SK-N-SH (cell line): ENCODE data around the gene DROSHA. TPM values are rescaled to one million over a fixed set of nuclear protein-coding genes. Genes with fewer than 3 reads are reported as not detected.

ENCODE experiments used
- CTCF ChIA-PET: fragments of 300-600, 350-600 bp; formaldehyde crosslinking; extraction: SDS; loops from one replicate; lab custom pipeline; 2021; lab: Yijun Ruan, JAX
- POLR2A ChIA-PET: fragments of 350-600 bp; sonication (Branson Sonifier 250); formaldehyde crosslinking; extraction: SDS; loops from one replicate; lab custom pipeline; 2020; ENCODE audit warnings: antibody characterized with exemption, inconsistent platforms; lab: Yijun Ruan, JAX
- DNase-seq: peaks from one replicate; pipeline ENCODE4 v3.0.0; 2012
- H2AFZ ChIP-seq: fragments of 200-600 bp; sonication (generic); 2 replicates; pipeline ENCODE4 v1.8.1; 2016; ENCODE audit warnings: antibody characterized with exemption, mild to moderate bottlenecking, low read depth
- H3F3A ChIP-seq: fragments of 200-600 bp; sonication (generic); replicated peaks from 2 replicates; pipeline ENCODE3; 2016; ENCODE audit warnings: antibody characterized with exemption, mild to moderate bottlenecking; ENCODE audit not compliant: insufficient read depth
- H3K27ac ChIP-seq, 2 experiments: fragments of 200-500 bp in 1 of 2; fragments of 200-600 bp in 1 of 2; sonication (Bioruptor generic) in 1 of 2; sonication (generic), shearing (Covaris generic) in 1 of 2; 2 replicates each; pipeline versions ENCODE4 v1.5.1 to v1.6.1; 2014 to 2016; ENCODE audit warnings: low read depth in 2 of 2, inconsistent platforms in 1 of 2, low read length in 1 of 2, mild to moderate bottlenecking in 1 of 2, mixed read lengths in 1 of 2
- H3K27me3 ChIP-seq: fragments of 200-600 bp; sonication (generic), shearing (Covaris generic); 2 replicates; pipeline ENCODE4 v1.6.1; 2016; ENCODE audit warnings: mixed run types; ENCODE audit not compliant: insufficient read depth
- H3K36me3 ChIP-seq, 2 experiments: fragments of 200-500 bp in 1 of 2; fragments of 200-600 bp in 1 of 2; sonication (Bioruptor generic) in 1 of 2; sonication (generic) in 1 of 2; replicated peaks in 1 of 2; 2 replicates each; pipeline versions ENCODE3 to v1.5.1; 2014 to 2016; ENCODE audit warnings: low read length in 1 of 2, mild to moderate bottlenecking in 1 of 2; ENCODE audit not compliant: insufficient read depth in 2 of 2, control insufficient read depth in 1 of 2
- H3K4me1 ChIP-seq, 2 experiments: fragments of 200-500 bp in 1 of 2; fragments of 200-600 bp in 1 of 2; sonication (Bioruptor generic) in 1 of 2; sonication (generic), shearing (Covaris generic) in 1 of 2; 2 replicates each; pipeline versions ENCODE4 v1.5.1 to v1.6.1; 2014 to 2016; ENCODE audit warnings: low read depth in 1 of 2, low read length in 1 of 2, mixed run types in 1 of 2; ENCODE audit not compliant: insufficient read depth in 2 of 2, control insufficient read depth in 1 of 2
- H3K4me2 ChIP-seq: fragments of 200-600 bp; sonication (generic), shearing (Covaris generic); 2 replicates; pipeline ENCODE4 v1.6.1; 2017; ENCODE audit warnings: mixed run types
- H3K4me3 ChIP-seq, 2 experiments: fragments of 200-500 bp in 1 of 2; fragments of 200-600 bp in 1 of 2; sonication (Bioruptor generic) in 1 of 2; sonication (generic), shearing (Covaris generic) in 1 of 2; 2 replicates each; pipeline versions ENCODE4 v1.5.1 to v1.8.1; 2014 to 2016; ENCODE audit warnings: low read depth in 2 of 2, inconsistent platforms in 1 of 2, low read length in 1 of 2, mild to moderate bottlenecking in 1 of 2, mixed read lengths in 1 of 2, moderate library complexity in 1 of 2
- H3K79me2 ChIP-seq: fragments of 200-600 bp; sonication (generic); 2 replicates; pipeline ENCODE4 v1.8.1; 2017; ENCODE audit warnings: mild to moderate bottlenecking; ENCODE audit not compliant: insufficient read depth
- H3K9ac ChIP-seq: fragments of 200-600 bp; sonication (generic); 2 replicates; pipeline ENCODE4 v1.6.1; 2017; ENCODE audit warnings: mixed run types
- H3K9me2 ChIP-seq: fragments of 200-600 bp; sonication (generic); 2 replicates; pipeline ENCODE4 v1.6.1; 2017; ENCODE audit warnings: mixed run types
- H3K9me3 ChIP-seq: fragments of 200-600 bp; sonication (generic); 2 replicates; pipeline ENCODE4 v1.6.1; 2017; ENCODE audit warnings: mixed run types, mild to moderate bottlenecking, moderate library complexity
- H4K20me1 ChIP-seq: fragments of 200-600 bp; sonication (generic); 2 replicates; pipeline ENCODE4 v1.6.1; 2017; ENCODE audit warnings: mild to moderate bottlenecking, mixed run types; ENCODE audit not compliant: insufficient read depth
- CHD2 ChIP-seq: fragments of 150-350 bp; IDR thresholded peaks from 2 replicates; pipeline ENCODE4 v1.6.1; 2018; ENCODE audit warnings: low read length; ENCODE audit not compliant: partially characterized antibody
- FOSL2 ChIP-seq: IDR thresholded peaks from 2 replicates; pipeline ENCODE4 v1.4.0; 2012; ENCODE audit warnings: low read depth, mild to moderate bottlenecking, moderate library complexity, borderline replicate concordance
- FOXJ3 ChIP-seq: sonication (generic); formaldehyde crosslinking; IDR thresholded peaks from 2 replicates; pipeline ENCODE4 v1.5.1; 2020; ENCODE audit warnings: mild to moderate bottlenecking, missing genetic modification reagents
- GABPA ChIP-seq: IDR thresholded peaks from 2 replicates; pipeline ENCODE4 v1.4.0; 2012; ENCODE audit warnings: low read depth, mild to moderate bottlenecking
- JUND ChIP-seq: IDR thresholded peaks from 2 replicates; pipeline ENCODE4 v1.4.0; 2012
- MAX ChIP-seq: IDR thresholded peaks from 2 replicates; pipeline ENCODE4 v1.4.0; 2012; ENCODE audit warnings: low read depth
- MEF2A ChIP-seq: IDR thresholded peaks from 2 replicates; pipeline ENCODE4 v1.4.0; 2012; ENCODE audit warnings: low read depth, borderline replicate concordance
- NFIC ChIP-seq: IDR thresholded peaks from 2 replicates; pipeline ENCODE4 v1.4.0; 2012; ENCODE audit warnings: borderline replicate concordance
- PBX3 ChIP-seq: IDR thresholded peaks from 2 replicates; pipeline ENCODE4; 2012
- POLR2AphosphoS5 ChIP-seq: IDR thresholded peaks from 2 replicates; pipeline ENCODE4 v1.6.1; 2012; ENCODE audit warnings: low read depth, low read length
- RAD21 ChIP-seq: IDR thresholded peaks from 2 replicates; pipeline ENCODE4 v1.6.1; 2012; ENCODE audit warnings: mild to moderate bottlenecking, low read length
- REST ChIP-seq: IDR thresholded peaks from 2 replicates; pipeline ENCODE4 v1.6.1; 2012; ENCODE audit warnings: mild to moderate bottlenecking, low read depth, low read length, moderate library complexity
- RXRA ChIP-seq: IDR thresholded peaks from 2 replicates; pipeline ENCODE4 v1.4.0; 2012; ENCODE audit warnings: low read depth, mild to moderate bottlenecking, borderline replicate concordance
- TCF12 ChIP-seq: IDR thresholded peaks from 2 replicates; pipeline ENCODE4 v1.4.0; 2012
- TEAD4 ChIP-seq: IDR thresholded peaks from 2 replicates; pipeline ENCODE4 v1.4.0; 2012; ENCODE audit warnings: mild to moderate bottlenecking, borderline replicate concordance; ENCODE audit not compliant: insufficient read depth
- USF2 ChIP-seq: fragments of 150-350 bp; IDR thresholded peaks from 2 replicates; pipeline ENCODE4 v1.6.1; 2017; ENCODE audit warnings: antibody characterized with exemption, low read length, low read depth, borderline replicate concordance
- YY1 ChIP-seq: IDR thresholded peaks from 2 replicates; pipeline ENCODE4 v1.4.0; 2012; ENCODE audit warnings: low read depth, mild to moderate bottlenecking
- WGBS: methylation state at CpG from one replicate; pipeline ENCODE4 v1.1.6; 2017; ENCODE audit warnings: low lambda C conversion rate; 5-methylcytosine and 5-hydroxymethylcytosine counted together
- polyA plus RNA-seq, 3 experiments: library from polyadenylated mRNA; depleted of rRNA; stranded (reverse); fragments of >200 nt; gene quantifications; 2 replicates each; pipeline ENCODE4 v1.2.3, GENCODE V29; 2012

DROSHA gene
- polyA plus RNA-seq, 1 of the 3 experiments (the other 2 are of a cell fraction) = 49.3 TPM

- H3K27me3 ChIP-seq = no peaks in the 10 kb centered on the region
- CTCF ChIA-PET = interaction anchor here (1.3 kb wide), 1 partner anchor 47 kb away, joined by 4 read pairs; no protein-coding TSS in a partner anchor
- no peak for TF ChIP-seq NFIC
- no peak for TF ChIP-seq MAX
- TF ChIP-seq FOXJ3 (CRISPR knock-in tag) = no peak
- no peak for TF ChIP-seq YY1
- TF ChIP-seq CHD2 = no peak
- no peak for TF ChIP-seq RAD21
- no peak for TF ChIP-seq PBX3
- no peak for TF ChIP-seq REST
- TF ChIP-seq TCF12 = no peak
- no peak for TF ChIP-seq GABPA
- TF ChIP-seq RXRA = no peak
- no peak for TF ChIP-seq FOSL2
- TF ChIP-seq JUND = no peak
- no peak for TF ChIP-seq USF2
- TF ChIP-seq MEF2A = no peak
- TF ChIP-seq POLR2AphosphoS5 = no peak
- TF ChIP-seq TEAD4 = no peak
- no peak overlapping the region; a peak in 1 of 4 replicates for H3K27ac ChIP-seq
- no peak overlapping the region for H3K4me2 ChIP-seq
- H3F3A ChIP-seq = no peaks in the 10 kb centered on the region
- no peak overlapping the region for H3K9ac ChIP-seq
- no peaks in the 10 kb centered on the region for H3K79me2 ChIP-seq
- WGBS = 100% methylated on average over 1 of the region's 4 CpGs
- H4K20me1 ChIP-seq = no peaks in the 10 kb centered on the region
- peaks cover 0 to 4% of the 10 kb centered on the region in 2 experiments; a peak in 2 of 4 replicates for H3K4me1 ChIP-seq
- no peak overlapping the region for H3K4me3 ChIP-seq
- POLR2A ChIA-PET = interaction anchor here (0.7 kb wide), 1 partner anchor 195 kb away, joined by 5 read pairs; no protein-coding TSS in a partner anchor
- DNase-seq = no peak
- H2AFZ ChIP-seq = no peak overlapping the region
- peaks cover 62 to 71% of the 10 kb centered on the region in 2 experiments for H3K36me3 ChIP-seq
- H3K9me2 ChIP-seq = no peaks in the 10 kb centered on the region
- no peaks in the 10 kb centered on the region for H3K9me3 ChIP-seq
These were observed 104.7 kb downstream of the DROSHA start for GRCh38 chr5:31427013-31427723.
